SK-N-SH (cell line): ENCODE data around the gene SPEG. TPM values are rescaled to one million over a fixed set of nuclear protein-coding genes. Genes with fewer than 3 reads are reported as not detected.

Experiments used
- CTCF ChIA-PET: fragments of 300-600, 350-600 bp; formaldehyde crosslinking; extraction: SDS; loops from one replicate; lab custom pipeline; 2021; lab: Yijun Ruan, JAX
- POLR2A ChIA-PET: fragments of 350-600 bp; sonication (Branson Sonifier 250); formaldehyde crosslinking; extraction: SDS; loops from one replicate; lab custom pipeline; 2020; ENCODE audit warnings: antibody characterized with exemption, inconsistent platforms; lab: Yijun Ruan, JAX
- DNase-seq: peaks from one replicate; pipeline ENCODE4 v3.0.0; 2012
- H2AFZ ChIP-seq: fragments of 200-600 bp; sonication (generic); 2 replicates; pipeline ENCODE4 v1.8.1; 2016; ENCODE audit warnings: antibody characterized with exemption, mild to moderate bottlenecking, low read depth
- H3F3A ChIP-seq: fragments of 200-600 bp; sonication (generic); replicated peaks from 2 replicates; pipeline ENCODE3; 2016; ENCODE audit warnings: antibody characterized with exemption, mild to moderate bottlenecking; ENCODE audit not compliant: insufficient read depth
- H3K27ac ChIP-seq, 2 experiments: fragments of 200-500 bp in 1 of 2; fragments of 200-600 bp in 1 of 2; sonication (Bioruptor generic) in 1 of 2; sonication (generic), shearing (Covaris generic) in 1 of 2; 2 replicates each; pipeline versions ENCODE4 v1.5.1 to v1.6.1; 2014 to 2016; ENCODE audit warnings: low read depth in 2 of 2, inconsistent platforms in 1 of 2, low read length in 1 of 2, mild to moderate bottlenecking in 1 of 2, mixed read lengths in 1 of 2
- H3K27me3 ChIP-seq: fragments of 200-600 bp; sonication (generic), shearing (Covaris generic); 2 replicates; pipeline ENCODE4 v1.6.1; 2016; ENCODE audit warnings: mixed run types; ENCODE audit not compliant: insufficient read depth
- H3K36me3 ChIP-seq, 2 experiments: fragments of 200-500 bp in 1 of 2; fragments of 200-600 bp in 1 of 2; sonication (Bioruptor generic) in 1 of 2; sonication (generic) in 1 of 2; replicated peaks in 1 of 2; 2 replicates each; pipeline versions ENCODE3 to v1.5.1; 2014 to 2016; ENCODE audit warnings: low read length in 1 of 2, mild to moderate bottlenecking in 1 of 2; ENCODE audit not compliant: insufficient read depth in 2 of 2, control insufficient read depth in 1 of 2
- H3K4me1 ChIP-seq, 2 experiments: fragments of 200-500 bp in 1 of 2; fragments of 200-600 bp in 1 of 2; sonication (Bioruptor generic) in 1 of 2; sonication (generic), shearing (Covaris generic) in 1 of 2; 2 replicates each; pipeline versions ENCODE4 v1.5.1 to v1.6.1; 2014 to 2016; ENCODE audit warnings: low read depth in 1 of 2, low read length in 1 of 2, mixed run types in 1 of 2; ENCODE audit not compliant: insufficient read depth in 2 of 2, control insufficient read depth in 1 of 2
- H3K4me2 ChIP-seq: fragments of 200-600 bp; sonication (generic), shearing (Covaris generic); 2 replicates; pipeline ENCODE4 v1.6.1; 2017; ENCODE audit warnings: mixed run types
- H3K4me3 ChIP-seq, 2 experiments: fragments of 200-500 bp in 1 of 2; fragments of 200-600 bp in 1 of 2; sonication (Bioruptor generic) in 1 of 2; sonication (generic), shearing (Covaris generic) in 1 of 2; 2 replicates each; pipeline versions ENCODE4 v1.5.1 to v1.8.1; 2014 to 2016; ENCODE audit warnings: low read depth in 2 of 2, inconsistent platforms in 1 of 2, low read length in 1 of 2, mild to moderate bottlenecking in 1 of 2, mixed read lengths in 1 of 2, moderate library complexity in 1 of 2
- H3K79me2 ChIP-seq: fragments of 200-600 bp; sonication (generic); 2 replicates; pipeline ENCODE4 v1.8.1; 2017; ENCODE audit warnings: mild to moderate bottlenecking; ENCODE audit not compliant: insufficient read depth
- H3K9ac ChIP-seq: fragments of 200-600 bp; sonication (generic); 2 replicates; pipeline ENCODE4 v1.6.1; 2017; ENCODE audit warnings: mixed run types
- H3K9me2 ChIP-seq: fragments of 200-600 bp; sonication (generic); 2 replicates; pipeline ENCODE4 v1.6.1; 2017; ENCODE audit warnings: mixed run types
- H3K9me3 ChIP-seq: fragments of 200-600 bp; sonication (generic); 2 replicates; pipeline ENCODE4 v1.6.1; 2017; ENCODE audit warnings: mixed run types, mild to moderate bottlenecking, moderate library complexity
- H4K20me1 ChIP-seq: fragments of 200-600 bp; sonication (generic); 2 replicates; pipeline ENCODE4 v1.6.1; 2017; ENCODE audit warnings: mild to moderate bottlenecking, mixed run types; ENCODE audit not compliant: insufficient read depth
- CHD2 ChIP-seq: fragments of 150-350 bp; IDR thresholded peaks from 2 replicates; pipeline ENCODE4 v1.6.1; 2018; ENCODE audit warnings: low read length; ENCODE audit not compliant: partially characterized antibody
- ELF1 ChIP-seq: IDR thresholded peaks from 2 replicates; pipeline ENCODE4 v1.4.0; 2012
- EZH2phosphoT487 ChIP-seq: fragments of 200-600 bp; sonication (generic); IDR thresholded peaks from 2 replicates; pipeline ENCODE4 v1.6.1; 2017; ENCODE audit warnings: low read depth, mixed run types, mild to moderate bottlenecking, antibody characterized with exemption, moderate library complexity, borderline replicate concordance
- FOSL2 ChIP-seq: IDR thresholded peaks from 2 replicates; pipeline ENCODE4 v1.4.0; 2012; ENCODE audit warnings: low read depth, mild to moderate bottlenecking, moderate library complexity, borderline replicate concordance
- FOXJ3 ChIP-seq: sonication (generic); formaldehyde crosslinking; IDR thresholded peaks from 2 replicates; pipeline ENCODE4 v1.5.1; 2020; ENCODE audit warnings: mild to moderate bottlenecking, missing genetic modification reagents
- FOXM1 ChIP-seq: IDR thresholded peaks from 2 replicates; pipeline ENCODE4 v1.4.0; 2012; ENCODE audit warnings: low read depth, mild to moderate bottlenecking
- GABPA ChIP-seq: IDR thresholded peaks from 2 replicates; pipeline ENCODE4 v1.4.0; 2012; ENCODE audit warnings: low read depth, mild to moderate bottlenecking
- GATA2 ChIP-seq: sonication (generic); formaldehyde crosslinking; IDR thresholded peaks from 2 replicates; pipeline ENCODE4 v1.5.0; 2020; ENCODE audit warnings: mild to moderate bottlenecking, missing genetic modification reagents
- IRF3 ChIP-seq: fragments of 150-350 bp; IDR thresholded peaks from 2 replicates; pipeline ENCODE4 v1.6.1; 2016; ENCODE audit warnings: mild to moderate bottlenecking, low read depth, low read length
- JUND ChIP-seq: IDR thresholded peaks from 2 replicates; pipeline ENCODE4 v1.4.0; 2012
- MEF2A ChIP-seq: IDR thresholded peaks from 2 replicates; pipeline ENCODE4 v1.4.0; 2012; ENCODE audit warnings: low read depth, borderline replicate concordance
- MXI1 ChIP-seq: IDR thresholded peaks from 2 replicates; pipeline ENCODE4 v1.6.1; 2012; ENCODE audit warnings: mild to moderate bottlenecking, low read depth, low read length, improper control_type of control experiment
- NFIC ChIP-seq: IDR thresholded peaks from 2 replicates; pipeline ENCODE4 v1.4.0; 2012; ENCODE audit warnings: borderline replicate concordance
- NRF1 ChIP-seq: IDR thresholded peaks from 2 replicates; pipeline ENCODE4 v1.6.1; 2012; ENCODE audit warnings: low read depth, mild to moderate bottlenecking, low read length
- POLR2AphosphoS5 ChIP-seq: IDR thresholded peaks from 2 replicates; pipeline ENCODE4 v1.6.1; 2012; ENCODE audit warnings: low read depth, low read length
- RCOR1 ChIP-seq: fragments of 150-350 bp; IDR thresholded peaks from 2 replicates; pipeline ENCODE4 v1.6.1; 2017; ENCODE audit warnings: antibody characterized with exemption, low read length
- REST ChIP-seq: IDR thresholded peaks from 2 replicates; pipeline ENCODE4 v1.6.1; 2012; ENCODE audit warnings: mild to moderate bottlenecking, low read depth, low read length, moderate library complexity
- RXRA ChIP-seq: IDR thresholded peaks from 2 replicates; pipeline ENCODE4 v1.4.0; 2012; ENCODE audit warnings: low read depth, mild to moderate bottlenecking, borderline replicate concordance
- SIN3A ChIP-seq: IDR thresholded peaks from 2 replicates; pipeline ENCODE4 v1.6.1; 2012; ENCODE audit warnings: low read depth, mild to moderate bottlenecking, low read length, moderate library complexity, borderline replicate concordance
- SMC3 ChIP-seq: IDR thresholded peaks from 2 replicates; pipeline ENCODE4 v1.6.1; 2012; ENCODE audit warnings: low read depth, low read length, improper control_type of control experiment
- TAF1 ChIP-seq: IDR thresholded peaks from 2 replicates; pipeline ENCODE4 v1.6.1; 2012; ENCODE audit warnings: low read depth, mild to moderate bottlenecking, low read length, moderate library complexity, borderline replicate concordance
- TCF12 ChIP-seq: IDR thresholded peaks from 2 replicates; pipeline ENCODE4 v1.4.0; 2012
- TEAD4 ChIP-seq: IDR thresholded peaks from 2 replicates; pipeline ENCODE4 v1.4.0; 2012; ENCODE audit warnings: mild to moderate bottlenecking, borderline replicate concordance; ENCODE audit not compliant: insufficient read depth
- YY1 ChIP-seq: IDR thresholded peaks from 2 replicates; pipeline ENCODE4 v1.4.0; 2012; ENCODE audit warnings: low read depth, mild to moderate bottlenecking
- WGBS: methylation state at CpG from one replicate; pipeline ENCODE4 v1.1.6; 2017; ENCODE audit warnings: low lambda C conversion rate; 5-methylcytosine and 5-hydroxymethylcytosine counted together
- polyA plus RNA-seq, 3 experiments: library from polyadenylated mRNA; depleted of rRNA; stranded (reverse); fragments of >200 nt; gene quantifications; 2 replicates each; pipeline ENCODE4 v1.2.3, GENCODE V29; 2012
- TF ChIP-seq, protein P1 (sequence below): IDR thresholded peaks from 2 replicates; pipeline ENCODE4 v1.4.0; 2012; ENCODE audit warnings: low read depth
- TF ChIP-seq, protein P2 (sequence below): fragments of 150-350 bp; IDR thresholded peaks from 2 replicates; pipeline ENCODE4 v1.6.1; 2017; ENCODE audit warnings: antibody characterized with exemption, low read length, low read depth, borderline replicate concordance

The SPEG gene
- polyA plus RNA-seq, 1 of the 3 experiments (the other 2 are of a cell fraction): 107 TPM

DNA sequence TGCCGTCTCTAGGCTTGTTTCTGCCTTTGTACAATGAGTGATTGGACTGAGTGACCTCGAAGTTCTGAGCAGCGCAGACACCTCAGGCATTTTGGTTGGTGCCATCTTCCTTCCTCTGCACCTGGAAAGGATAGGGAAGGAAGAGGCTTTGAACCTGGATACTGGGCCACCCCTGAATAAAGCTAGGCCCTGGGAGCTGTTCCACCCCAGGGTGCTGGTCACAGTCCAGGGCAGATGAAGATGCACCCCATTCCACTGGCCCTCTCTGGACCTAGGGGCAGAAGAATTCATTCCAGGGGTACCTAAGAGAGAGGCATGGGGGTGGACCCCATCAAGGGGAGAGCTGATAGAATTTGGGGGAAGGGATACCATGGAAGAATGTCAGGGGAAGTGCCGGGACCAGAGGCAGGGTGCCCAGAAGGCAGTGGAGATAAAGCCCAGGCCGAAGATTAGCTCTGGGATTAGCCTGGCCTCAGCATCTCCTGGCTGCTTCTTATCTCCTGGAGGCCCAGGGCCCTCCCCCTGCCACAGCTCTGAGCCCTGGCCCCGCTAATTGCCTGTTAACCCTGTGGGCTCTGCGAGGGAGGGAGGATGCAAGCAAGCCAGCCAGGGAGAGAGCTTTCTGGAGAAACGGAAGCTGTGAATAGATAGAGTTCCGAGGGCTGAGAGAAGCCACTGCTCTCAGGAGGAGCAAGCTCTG is 91.0 kb downstream of the SPEG start:
- Histone ChIP-seq H3K36me3 (no peaks in the 10 kb centered on the region), H3K4me2 (no peak overlapping the region), H3K4me1 (peaks cover 12 to 67% of the 10 kb centered on the region in 2 experiments; a peak in 2 of 4 replicates), H3K27ac (peak overlapping the region in 1 of 2 experiments; percentile 98; a peak in 2 of 4 replicates), H3K9ac (no peak overlapping the region), H3K27me3 (no peaks in the 10 kb centered on the region; the same call in 1 of the 2 replicates), H3K4me3 (no peak overlapping the region; a peak in 1 of 4 replicates), H3K79me2 (no peaks in the 10 kb centered on the region), H3K9me2 (no peaks in the 10 kb centered on the region), H2AFZ (no peak overlapping the region), H3F3A (no peaks in the 10 kb centered on the region), H3K9me3 (no peaks in the 10 kb centered on the region), H4K20me1 (no peaks in the 10 kb centered on the region)
- POLR2A ChIA-PET: interaction anchor here (0.9 to 8.0 kb wide), 10 partner anchors 13 to 72 kb away, joined by 3 to 210 read pairs (median 7); partner anchors contain the start of genes ASIC4, CHPF, GMPPA and INHA
- DNase-seq: peak; percentile 91
- CTCF ChIA-PET: interaction anchor here (1.3 to 62.1 kb wide), 6 partner anchors 15 to 137 kb away, joined by 3 to 2824 read pairs (median 161); partner anchors contain the start of genes ASIC4, CHPF, GMPPA and TMEM198
- 50% methylated on average over 6 of the region's 9 CpGs for WGBS
- TF ChIP-seq NFIC (no peak), MXI1 (0 out of 2 replicates have a peak, but pooled peaks have one; percentile 66), GATA2 (CRISPR knock-in tag) (peak; percentile 99), SIN3A (no peak), FOXM1 (no peak), TAF1 (no peak), RXRA (no peak), GABPA (no peak), FOXJ3 (peak; percentile 86), JUND (no peak), YY1 (no peak), FOSL2 (no peak), TCF12 (no peak), EZH2phosphoT487 (no peak), MEF2A (no peak), POLR2AphosphoS5 (no peak), ELF1 (no peak), CHD2 (peak; percentile 83), IRF3 (no peak), NRF1 (no peak), REST (peak; percentile 69), SMC3 (peak; percentile 22; the same call in 1 of the 2 replicates), RCOR1 (peak; percentile 89), TEAD4 (no peak)
- TF ChIP-seq, protein P1, sequence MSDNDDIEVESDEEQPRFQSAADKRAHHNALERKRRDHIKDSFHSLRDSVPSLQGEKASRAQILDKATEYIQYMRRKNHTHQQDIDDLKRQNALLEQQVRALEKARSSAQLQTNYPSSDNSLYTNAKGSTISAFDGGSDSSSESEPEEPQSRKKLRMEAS: no peak
- TF ChIP-seq, protein P2, sequence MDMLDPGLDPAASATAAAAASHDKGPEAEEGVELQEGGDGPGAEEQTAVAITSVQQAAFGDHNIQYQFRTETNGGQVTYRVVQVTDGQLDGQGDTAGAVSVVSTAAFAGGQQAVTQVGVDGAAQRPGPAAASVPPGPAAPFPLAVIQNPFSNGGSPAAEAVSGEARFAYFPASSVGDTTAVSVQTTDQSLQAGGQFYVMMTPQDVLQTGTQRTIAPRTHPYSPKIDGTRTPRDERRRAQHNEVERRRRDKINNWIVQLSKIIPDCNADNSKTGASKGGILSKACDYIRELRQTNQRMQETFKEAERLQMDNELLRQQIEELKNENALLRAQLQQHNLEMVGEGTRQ: no peak
